ENCODE measurements around the gene VPS35. TPM values are rescaled to one million over a fixed set of nuclear protein-coding genes. Genes with fewer than 3 reads are reported as not detected.

The VPS35 gene
- total and polyA plus RNA-seq, 4 donors = 97.4 to 170 (median 119) TPM

Other genes starting within 250 kb of the VPS35 start
- 1 to 10 TPM; 5.0 to 6.0 TPM for gene SHCBP1, start 67.8 kb downstream of the VPS35 start, total RNA-seq
- 1 to 10 TPM; 5.7 to 8.6 TPM for gene SHCBP1, start 67.8 kb downstream of the VPS35 start, polyA plus RNA-seq (ENCODE audit: insufficient read length in 2 of 2)
- gene ORC6, start 481 bp upstream of the VPS35 start, total RNA-seq = 10 to 100 TPM in 1 of 2 donors, 1 to 10 TPM in 1; 8.6 to 10.5 TPM
- gene ORC6, start 481 bp upstream of the VPS35 start, polyA plus RNA-seq (ENCODE audit: insufficient read length in 2 of 2) = 10 to 100 TPM; 16.0 to 19.2 TPM
- 1 to 10 TPM; 4.0 to 6.3 TPM for gene MYLK3, start 59.2 kb upstream of the VPS35 start, total RNA-seq
- 1 to 10 TPM; 6.8 to 7.3 TPM for gene MYLK3, start 59.2 kb upstream of the VPS35 start, polyA plus RNA-seq (ENCODE audit: insufficient read length in 2 of 2)
- gene C16orf87, start 142.0 kb upstream of the VPS35 start, total RNA-seq = 10 to 100 TPM; 15.1 to 18.7 TPM
- 10 to 100 TPM; 20.7 to 27.5 TPM for gene C16orf87, start 142.0 kb upstream of the VPS35 start, polyA plus RNA-seq (ENCODE audit: insufficient read length in 2 of 2)
- gene GPT2, start 195.2 kb upstream of the VPS35 start, total RNA-seq = 10 to 100 TPM; 30.7 to 32.5 TPM
- gene GPT2, start 195.2 kb upstream of the VPS35 start, polyA plus RNA-seq (ENCODE audit: insufficient read length in 2 of 2) = 100 to 1,000 TPM; 121 TPM